Hepatocyte (in vitro differentiated cells): ENCODE results near the gene TRPM1. TPM values are rescaled to one million over a fixed set of nuclear protein-coding genes. Genes with fewer than 3 reads are reported as not detected.

ENCODE experiments used
- DNase-seq: peaks from one replicate; pipeline ENCODE4 v3.0.0-alpha.2; 2016; ENCODE audit warnings: low spot score
- H2AFZ ChIP-seq: fragments of 200-600 bp; sonication (generic); 2 replicates; pipeline ENCODE4 v1.6.0; 2016; ENCODE audit warnings: antibody characterized with exemption, mild to moderate bottlenecking
- H3K27ac ChIP-seq: fragments of 200-600 bp; sonication (generic); 2 replicates; pipeline ENCODE4 v1.5.1; 2016; ENCODE audit warnings: mild to moderate bottlenecking
- H3K27me3 ChIP-seq: fragments of 200-600 bp; sonication (generic); 2 replicates; pipeline ENCODE4 v1.6.1; 2016
- H3K36me3 ChIP-seq: fragments of 200-600 bp; sonication (generic); replicated peaks from 2 replicates; pipeline ENCODE4 v1.5.1; 2016; ENCODE audit warnings: low read depth; ENCODE audit not compliant: insufficient read depth
- H3K4me1 ChIP-seq: fragments of 200-600 bp; sonication (generic); 2 replicates; pipeline ENCODE4 v1.5.1; 2016; ENCODE audit warnings: mild to moderate bottlenecking, moderate library complexity; ENCODE audit not compliant: insufficient read depth
- H3K4me2 ChIP-seq: fragments of 200-600 bp; sonication (generic); 2 replicates; pipeline ENCODE4 v1.6.0; 2016
- H3K4me3 ChIP-seq: fragments of 200-600 bp; sonication (generic); 2 replicates; pipeline ENCODE4 v1.5.1; 2016; ENCODE audit warnings: mild to moderate bottlenecking
- H3K79me2 ChIP-seq: fragments of 200-600 bp; sonication (generic); 2 replicates; pipeline ENCODE4 v1.6.0; 2017; ENCODE audit warnings: mild to moderate bottlenecking
- H3K9me2 ChIP-seq: fragments of 200-600 bp; sonication (generic); replicated peaks from 2 replicates; pipeline ENCODE4 v1.6.0; 2017; ENCODE audit warnings: mild to moderate bottlenecking; ENCODE audit not compliant: insufficient read depth
- H3K9me3 ChIP-seq: fragments of 200-600 bp; sonication (generic); 2 replicates; pipeline ENCODE4 v1.5.1; 2016; ENCODE audit warnings: low read depth, mild to moderate bottlenecking
- H4K20me1 ChIP-seq: fragments of 200-600 bp; sonication (generic); 2 replicates; pipeline ENCODE4 v1.6.0; 2016; ENCODE audit warnings: mild to moderate bottlenecking; ENCODE audit not compliant: insufficient read depth, poor library complexity, severe bottlenecking
- EZH2 ChIP-seq: fragments of 200-600 bp; sonication (generic); IDR thresholded peaks from 2 replicates; pipeline ENCODE4 v1.6.1; 2016; ENCODE audit warnings: antibody characterized with exemption, mild to moderate bottlenecking, borderline replicate concordance
- EZH2phosphoT487 ChIP-seq: fragments of 200-600 bp; sonication (generic); IDR thresholded peaks from one replicate; pipeline ENCODE4 v1.6.1; 2018; ENCODE audit warnings: antibody characterized with exemption, mild to moderate bottlenecking, low read depth, moderate library complexity; ENCODE audit not compliant: unreplicated experiment, severe bottlenecking
- WGBS: methylation state at CpG from one replicate; pipeline ENCODE4 v1.1.6; 2016; ENCODE audit warnings: low lambda C conversion rate; ENCODE audit errors: missing lambda C conversion rate; 5-methylcytosine and 5-hydroxymethylcytosine counted together
- polyA plus RNA-seq: library from polyadenylated mRNA; unstranded; fragments of >200 nt; fragmentation: Nextera tagmentation; extraction: Ambion mirVana; gene quantifications from 2 replicates; pipeline ENCODE4 v1.2.1, GENCODE V29; 2016
- total RNA-seq: library from RNA; depleted of rRNA; stranded (reverse); fragments of >200 nt; gene quantifications from 2 replicates; pipeline ENCODE4 v1.2.3, GENCODE V29; 2014
- TF ChIP-seq, protein P1 (sequence below): fragments of 200-600 bp; sonication (generic); IDR thresholded peaks from 2 replicates; pipeline ENCODE4 v1.5.1; 2016; ENCODE audit warnings: antibody characterized with exemption, mild to moderate bottlenecking; ENCODE audit not compliant: poor library complexity

TRPM1 gene
- total and polyA plus RNA-seq, 2 experiments from 2014 or later = not detected

DNA sequence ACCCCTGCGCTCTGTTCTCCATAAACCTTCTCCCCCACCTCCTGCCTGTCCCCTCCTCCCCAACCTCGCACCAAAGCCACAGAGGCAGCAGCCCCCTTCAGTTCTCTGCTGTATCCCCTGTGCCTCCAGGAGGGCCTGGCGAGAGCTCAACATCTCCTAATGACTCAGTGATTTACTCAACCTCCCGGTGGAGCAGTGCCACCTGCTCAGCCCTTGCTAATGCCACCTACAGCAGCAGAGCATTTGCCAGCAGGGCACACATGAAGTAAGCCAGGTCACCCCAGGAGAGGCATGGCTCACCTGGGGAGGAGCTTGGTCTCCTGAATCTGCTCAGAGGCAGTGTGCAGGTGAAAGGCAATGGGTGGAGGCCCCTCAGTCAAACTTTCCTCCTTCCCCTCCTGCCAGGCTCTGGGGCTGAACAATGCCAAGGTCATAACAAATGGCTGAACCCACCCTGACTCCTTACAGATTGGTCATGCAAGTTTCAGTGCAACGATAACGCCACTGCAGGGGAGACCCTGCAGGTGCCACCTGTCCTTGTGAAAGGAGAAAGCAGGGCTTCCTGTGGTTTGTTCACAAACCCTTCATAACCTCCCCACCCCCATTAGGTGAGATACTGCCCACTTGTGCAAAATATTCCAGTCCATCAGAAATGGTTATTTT, 19.8 kb downstream of the TRPM1 start:
- H3K36me3 ChIP-seq = no peaks in the 10 kb centered on the region
- no peak overlapping the region for H2AFZ ChIP-seq
- DNase-seq = no peak
- no peaks in the 10 kb centered on the region for H4K20me1 ChIP-seq
- no peaks in the 10 kb centered on the region for H3K27me3 ChIP-seq
- no peaks in the 10 kb centered on the region for H3K79me2 ChIP-seq
- no peak overlapping the region for H3K4me3 ChIP-seq
- TF ChIP-seq EZH2 = no peak
- H3K27ac ChIP-seq = no peak overlapping the region
- H3K9me2 ChIP-seq = no peaks in the 10 kb centered on the region
- H3K4me2 ChIP-seq = no peak overlapping the region
- WGBS = 83% methylated on average over 6 of the region's 6 CpGs
- peaks cover 3% of the 10 kb centered on the region for H3K4me1 ChIP-seq
- H3K9me3 ChIP-seq = no peaks in the 10 kb centered on the region

DNA sequence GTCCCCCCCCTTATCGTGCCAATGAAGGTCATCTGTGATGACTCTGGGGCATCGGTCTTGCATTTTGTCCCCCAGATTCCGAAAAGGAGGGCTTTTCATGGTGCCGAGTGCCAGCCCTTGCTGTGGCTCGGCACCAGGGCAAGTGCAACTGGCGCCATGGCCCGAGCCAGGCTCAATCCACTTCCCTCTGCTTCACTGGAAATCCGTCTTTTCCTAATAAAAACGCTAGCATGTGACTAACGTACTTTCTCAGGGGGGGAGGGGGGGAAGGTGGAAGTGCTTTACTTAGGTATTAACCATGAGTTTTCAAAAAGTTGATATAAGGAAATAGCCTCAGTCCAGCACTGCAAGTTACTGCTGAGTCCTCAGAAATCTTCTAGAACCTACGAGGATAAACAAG, 20.5 kb downstream of the TRPM1 start:
- peaks cover 3% of the 10 kb centered on the region for H3K4me1 ChIP-seq
- H2AFZ ChIP-seq = no peak overlapping the region
- no peak overlapping the region for H3K27ac ChIP-seq
- no peaks in the 10 kb centered on the region for H3K79me2 ChIP-seq
- H3K4me3 ChIP-seq = no peak overlapping the region
- no peaks in the 10 kb centered on the region for H4K20me1 ChIP-seq
- 75% methylated on average over 11 of the region's 11 CpGs for WGBS
- TF ChIP-seq, protein P1, sequence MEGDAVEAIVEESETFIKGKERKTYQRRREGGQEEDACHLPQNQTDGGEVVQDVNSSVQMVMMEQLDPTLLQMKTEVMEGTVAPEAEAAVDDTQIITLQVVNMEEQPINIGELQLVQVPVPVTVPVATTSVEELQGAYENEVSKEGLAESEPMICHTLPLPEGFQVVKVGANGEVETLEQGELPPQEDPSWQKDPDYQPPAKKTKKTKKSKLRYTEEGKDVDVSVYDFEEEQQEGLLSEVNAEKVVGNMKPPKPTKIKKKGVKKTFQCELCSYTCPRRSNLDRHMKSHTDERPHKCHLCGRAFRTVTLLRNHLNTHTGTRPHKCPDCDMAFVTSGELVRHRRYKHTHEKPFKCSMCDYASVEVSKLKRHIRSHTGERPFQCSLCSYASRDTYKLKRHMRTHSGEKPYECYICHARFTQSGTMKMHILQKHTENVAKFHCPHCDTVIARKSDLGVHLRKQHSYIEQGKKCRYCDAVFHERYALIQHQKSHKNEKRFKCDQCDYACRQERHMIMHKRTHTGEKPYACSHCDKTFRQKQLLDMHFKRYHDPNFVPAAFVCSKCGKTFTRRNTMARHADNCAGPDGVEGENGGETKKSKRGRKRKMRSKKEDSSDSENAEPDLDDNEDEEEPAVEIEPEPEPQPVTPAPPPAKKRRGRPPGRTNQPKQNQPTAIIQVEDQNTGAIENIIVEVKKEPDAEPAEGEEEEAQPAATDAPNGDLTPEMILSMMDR = no peak
- no peak for TF ChIP-seq EZH2
- no peak for TF ChIP-seq EZH2phosphoT487
- no peak for DNase-seq
- no peaks in the 10 kb centered on the region for H3K9me2 ChIP-seq
- H3K9me3 ChIP-seq = no peaks in the 10 kb centered on the region
- no peaks in the 10 kb centered on the region for H3K36me3 ChIP-seq
- H3K4me2 ChIP-seq = peak overlapping the region; percentile 71
- H3K27me3 ChIP-seq = no peaks in the 10 kb centered on the region

DNA sequence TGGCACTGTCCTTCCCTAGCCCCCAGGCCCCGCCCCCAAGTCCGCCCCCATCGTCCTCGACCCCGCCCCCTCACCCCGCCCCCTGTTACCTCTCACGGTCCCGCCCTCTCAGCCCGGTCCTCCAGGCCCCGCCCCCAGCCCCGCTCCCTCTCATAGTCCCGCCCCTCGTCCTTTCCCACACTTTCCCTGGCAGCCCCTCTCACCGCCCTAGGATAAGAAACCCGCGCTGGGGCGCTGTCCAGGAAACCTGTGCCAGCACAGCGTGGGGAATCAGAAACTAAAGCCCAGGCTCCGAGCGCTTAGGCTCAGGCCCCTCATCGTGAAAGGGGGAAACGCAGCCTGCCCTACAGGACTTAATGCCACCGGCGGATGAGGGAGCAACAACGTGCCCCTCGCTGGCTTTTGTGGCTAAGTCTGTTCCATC, 20.9 kb downstream of the TRPM1 start:
- no peaks in the 10 kb centered on the region for H4K20me1 ChIP-seq
- H3K27ac ChIP-seq = no peak overlapping the region
- no peaks in the 10 kb centered on the region for H3K36me3 ChIP-seq
- peak; percentile 79 for DNase-seq
- no peak overlapping the region for H3K4me3 ChIP-seq
- no peaks in the 10 kb centered on the region for H3K9me2 ChIP-seq
- peak overlapping the region; percentile 71 for H3K4me2 ChIP-seq
- no peak overlapping the region for H2AFZ ChIP-seq
- WGBS = 22% methylated on average over 13 of the region's 26 CpGs
- H3K79me2 ChIP-seq = no peaks in the 10 kb centered on the region
- no peaks in the 10 kb centered on the region for H3K9me3 ChIP-seq
- TF ChIP-seq, protein P1 = no peak
- TF ChIP-seq EZH2 = no peak
- TF ChIP-seq EZH2phosphoT487 = no peak
- H3K27me3 ChIP-seq = no peaks in the 10 kb centered on the region
- H3K4me1 ChIP-seq = peaks cover 3% of the 10 kb centered on the region

DNA sequence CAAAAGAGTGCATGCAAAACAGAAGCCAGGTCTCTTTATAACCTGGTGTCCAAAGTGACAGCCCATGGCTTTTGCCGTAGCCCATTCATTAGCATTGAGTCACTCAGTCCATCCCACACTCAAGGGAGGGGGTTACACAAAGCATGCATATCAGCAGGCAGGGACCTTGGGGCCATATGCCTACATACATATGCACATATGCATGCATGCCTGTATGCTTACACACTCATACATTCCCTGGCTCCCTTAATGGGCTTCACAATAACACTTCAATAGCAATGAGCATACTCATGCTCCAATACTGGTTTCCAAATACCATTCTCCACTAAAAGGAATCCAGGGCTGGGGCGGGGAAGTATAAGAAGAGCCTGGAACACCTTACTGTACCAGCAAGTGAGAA, 22.0 kb downstream of the TRPM1 start:
- no peak for TF ChIP-seq EZH2
- TF ChIP-seq, protein P1 = no peak
- TF ChIP-seq EZH2phosphoT487 = no peak
- Histone ChIP-seq H3K79me2 (no peaks in the 10 kb centered on the region), H3K4me2 (no peak overlapping the region), H4K20me1 (no peaks in the 10 kb centered on the region), H3K9me2 (no peaks in the 10 kb centered on the region), H3K36me3 (no peaks in the 10 kb centered on the region), H3K4me1 (peaks cover 3% of the 10 kb centered on the region), H3K4me3 (no peak overlapping the region), H3K27ac (no peak overlapping the region), H3K27me3 (no peaks in the 10 kb centered on the region), H2AFZ (no peak overlapping the region), H3K9me3 (no peaks in the 10 kb centered on the region)
- no peak for DNase-seq
- 72% methylated on average over 2 of the region's 2 CpGs for WGBS
